Lung (tissue), 12 donors: ENCODE results near the gene EHD1. TPM values are rescaled to one million over a fixed set of nuclear protein-coding genes. Genes with fewer than 3 reads are reported as not detected.

Source experiments
- ATAC-seq: fragments of 200-7000 bp; cut with Tn5 transposase; one replicate; pipeline ENCODE4 v1.9.1; 2020; ENCODE audit warnings: moderate number of reproducible peaks; ENCODE audit not compliant: insufficient read depth, low FRiP score
- DNase-seq, 3 donors: peaks; one replicate each; pipeline ENCODE4 v3.0.0-alpha.2; 2013 to 2017
- H3K27ac ChIP-seq, 2 donors: one replicate each; pipeline ENCODE4 v1.5.1; 2013; ENCODE audit warnings: mild to moderate bottlenecking in 2 of 2, moderate library complexity in 2 of 2, control low read depth in 1 of 2, inconsistent platforms in 1 of 2, low read depth in 1 of 2, low read length in 1 of 2
- H3K27me3 ChIP-seq, 3 donors: one replicate each; pipeline ENCODE4 v1.5.1; 2013; ENCODE audit warnings: low read length in 2 of 3; ENCODE audit not compliant: control insufficient read depth in 3 of 3, insufficient read depth in 3 of 3
- H3K36me3 ChIP-seq, 4 donors: one replicate each; pipeline ENCODE4 v1.5.1; 2013; ENCODE audit warnings: low read length in 4 of 4, mild to moderate bottlenecking in 1 of 4, moderate library complexity in 1 of 4; ENCODE audit not compliant: control insufficient read depth in 4 of 4, insufficient read depth in 4 of 4
- H3K4me1 ChIP-seq, 5 donors: one replicate each; pipeline ENCODE4 v1.5.1; 2013; ENCODE audit warnings: low read length in 5 of 5, mild to moderate bottlenecking in 2 of 5, moderate library complexity in 1 of 5; ENCODE audit not compliant: control insufficient read depth in 5 of 5, insufficient read depth in 5 of 5
- H3K4me3 ChIP-seq: one replicate; pipeline ENCODE4 v1.5.1; 2013; ENCODE audit warnings: mild to moderate bottlenecking, control low read depth, moderate library complexity
- H3K9ac ChIP-seq, 2 donors: one replicate each; pipeline ENCODE4 v1.5.1; 2013; ENCODE audit warnings: low read length in 2 of 2, control low read depth in 1 of 2; ENCODE audit not compliant: insufficient read depth in 1 of 2
- H3K9me3 ChIP-seq, 4 donors: one replicate each; pipeline ENCODE4 v1.5.1; 2013; ENCODE audit warnings: low read length in 3 of 4, mild to moderate bottlenecking in 1 of 4, moderate library complexity in 1 of 4; ENCODE audit not compliant: control insufficient read depth in 4 of 4, insufficient read depth in 3 of 4
- WGBS, 2 donors: extraction: QIAGEN DNeasy Blood & Tissue Kit; methylation state at CpG; one replicate each; pipeline ENCODE4 v1.1.7; 2013; 5-methylcytosine and 5-hydroxymethylcytosine counted together
- polyA plus RNA-seq, 2 donors: library from polyadenylated mRNA; stranded (reverse); fragments of 200-250 nt; gene quantifications; one replicate each; pipeline ENCODE4 v1.2.1, GENCODE V29; 2013
- total RNA-seq, 2 donors: library from RNA; depleted of rRNA in 1 of 2; stranded (reverse); fragments of >200 nt in 1 of 2; gene quantifications; one replicate each; pipeline ENCODE4 v1.2.1, GENCODE V29; 2014 to 2021
- TF ChIP-seq, protein P1 (sequence below): IDR thresholded peaks from 2 replicates; pipeline ENCODE4 v1.5.1; 2012; ENCODE audit warnings: mild to moderate bottlenecking; ENCODE audit errors: control extremely low read depth, extremely low read depth
- donor health status: control.
- donor health status: control.
- donor health status: Bipolar disorder and iron deficiency.
- donor health status: healthy.
- donor health status: DM: yes; HTN: yes; CAD: no.

Gene EHD1
- total and polyA plus RNA-seq, 4 donors, result 42.1 to 144 (median 105) TPM

DNA sequence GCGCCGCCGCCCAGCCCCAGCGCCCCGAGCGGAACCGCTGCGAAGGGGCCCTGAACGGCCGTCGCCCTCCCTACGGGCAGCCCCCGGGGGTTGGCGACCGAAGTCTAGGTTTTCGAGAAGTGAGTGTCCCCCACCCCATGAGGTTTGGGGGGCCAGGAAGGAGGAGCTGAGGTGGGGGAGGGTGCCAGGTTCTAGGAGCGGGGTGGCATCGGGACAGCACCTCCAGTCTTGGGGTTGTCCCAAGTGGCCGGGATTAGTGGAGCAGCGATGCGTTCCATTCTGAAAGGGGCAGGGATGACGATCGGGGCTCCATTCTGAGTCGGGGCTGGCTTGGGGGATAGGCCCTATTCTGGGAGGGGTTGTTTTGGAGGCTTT is 46.5 kb upstream of the EHD1 start:
- Histone ChIP-seq H3K9me3 (no peaks in the 10 kb centered on the region), H3K9ac (peak overlapping the region; percentile 63 to 81), H3K36me3 (peaks cover 0 to 16% (median 7%) of the 10 kb centered on the region in 4 donors), H3K4me1 (peaks cover 0 to 17% (median 4%) of the 10 kb centered on the region in 5 donors), H3K27me3 (no peaks in the 10 kb centered on the region), H3K4me3 (peak overlapping the region; percentile 88), H3K27ac (peak overlapping the region; percentile 93 to 97)
- DNase-seq, result peak; percentile 13 to 43 (median 37)
- ATAC-seq, result peak; percentile 2
- WGBS, 2 donors, result 1 to 3% methylated on average over 24 of the region's 24 CpGs
- TF ChIP-seq, protein P1, sequence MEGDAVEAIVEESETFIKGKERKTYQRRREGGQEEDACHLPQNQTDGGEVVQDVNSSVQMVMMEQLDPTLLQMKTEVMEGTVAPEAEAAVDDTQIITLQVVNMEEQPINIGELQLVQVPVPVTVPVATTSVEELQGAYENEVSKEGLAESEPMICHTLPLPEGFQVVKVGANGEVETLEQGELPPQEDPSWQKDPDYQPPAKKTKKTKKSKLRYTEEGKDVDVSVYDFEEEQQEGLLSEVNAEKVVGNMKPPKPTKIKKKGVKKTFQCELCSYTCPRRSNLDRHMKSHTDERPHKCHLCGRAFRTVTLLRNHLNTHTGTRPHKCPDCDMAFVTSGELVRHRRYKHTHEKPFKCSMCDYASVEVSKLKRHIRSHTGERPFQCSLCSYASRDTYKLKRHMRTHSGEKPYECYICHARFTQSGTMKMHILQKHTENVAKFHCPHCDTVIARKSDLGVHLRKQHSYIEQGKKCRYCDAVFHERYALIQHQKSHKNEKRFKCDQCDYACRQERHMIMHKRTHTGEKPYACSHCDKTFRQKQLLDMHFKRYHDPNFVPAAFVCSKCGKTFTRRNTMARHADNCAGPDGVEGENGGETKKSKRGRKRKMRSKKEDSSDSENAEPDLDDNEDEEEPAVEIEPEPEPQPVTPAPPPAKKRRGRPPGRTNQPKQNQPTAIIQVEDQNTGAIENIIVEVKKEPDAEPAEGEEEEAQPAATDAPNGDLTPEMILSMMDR, result no peak

DNA sequence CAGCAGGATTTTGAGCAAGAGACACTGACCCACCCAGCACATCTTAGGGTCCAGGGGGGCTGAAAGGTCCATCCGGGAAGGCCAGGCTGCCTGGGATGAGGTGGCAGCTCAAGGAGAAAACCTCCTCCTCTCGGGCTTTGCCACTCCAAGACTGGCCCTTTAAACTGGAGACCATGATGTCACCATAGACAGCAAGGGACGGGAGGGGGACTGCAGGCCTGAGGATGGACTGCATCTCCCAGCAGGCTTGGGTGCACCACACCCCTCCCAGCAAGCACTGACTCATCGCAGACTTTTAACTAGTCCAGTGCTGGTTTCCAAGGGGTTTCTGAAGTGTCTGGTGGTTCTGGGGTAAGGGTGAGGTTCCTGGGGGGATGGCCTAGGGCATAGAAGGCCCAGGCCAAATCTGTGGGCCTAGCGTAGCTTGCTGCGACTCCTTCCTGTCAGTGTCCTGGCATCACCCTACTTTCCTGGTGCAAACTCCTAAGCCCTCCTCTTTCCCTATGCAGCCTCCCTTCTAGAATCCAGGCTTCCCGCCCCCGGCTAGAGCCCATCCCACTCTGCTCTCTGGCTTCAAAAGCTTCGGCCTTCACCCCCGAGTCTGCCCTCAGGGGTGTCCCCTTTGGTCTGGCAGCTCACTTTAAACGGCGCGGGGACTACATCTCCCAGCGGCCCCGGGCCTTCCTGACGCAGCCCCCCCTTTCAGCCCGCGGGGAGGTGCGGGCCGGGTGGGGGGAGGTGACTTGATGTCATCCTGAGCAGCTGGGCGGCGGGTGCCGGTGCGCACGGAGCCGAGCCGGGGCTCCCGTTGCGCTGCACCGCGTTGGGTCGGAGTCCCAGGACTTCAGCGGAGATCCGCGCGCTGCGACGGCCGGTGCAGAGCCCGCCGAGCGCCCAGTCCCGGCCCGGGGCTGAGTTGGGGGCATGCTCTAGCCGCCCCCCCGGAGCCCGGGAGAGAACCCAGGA is 45.8 kb upstream of the EHD1 start, which contains the start of gene PPP2R5B:
Gene PPP2R5B (plus strand): TSS at position 746 of the 966 bp plus-strand sequence. CDS start 1,046 bp downstream, outside the sequence.
- H3K9ac ChIP-seq, result peak within 1 kb of the TSS; percentile 63 to 93
- H3K36me3 ChIP-seq, result peaks cover 0 to 11% (median 5%) of the 10 kb centered on the region in 4 donors
- peak within 1 kb of the TSS; percentile 93 to 97 for H3K27ac ChIP-seq
- no peaks in the 10 kb centered on the region for H3K9me3 ChIP-seq
- H3K27me3 ChIP-seq, result no peaks in the 10 kb centered on the region
- H3K4me1 ChIP-seq, result peaks cover 0 to 17% (median 4%) of the 10 kb centered on the region in 5 donors
- H3K4me3 ChIP-seq, result peak within 1 kb of the TSS; percentile 88
- peak; percentile 97 for ATAC-seq
- TF ChIP-seq, protein P1, result peak; percentile 60
- 1% methylated on average over 46 to 47 of the region's 47 CpGs for WGBS, 2 donors
- DNase-seq, result peak; percentile 90 to 95 (median 94)

DNA sequence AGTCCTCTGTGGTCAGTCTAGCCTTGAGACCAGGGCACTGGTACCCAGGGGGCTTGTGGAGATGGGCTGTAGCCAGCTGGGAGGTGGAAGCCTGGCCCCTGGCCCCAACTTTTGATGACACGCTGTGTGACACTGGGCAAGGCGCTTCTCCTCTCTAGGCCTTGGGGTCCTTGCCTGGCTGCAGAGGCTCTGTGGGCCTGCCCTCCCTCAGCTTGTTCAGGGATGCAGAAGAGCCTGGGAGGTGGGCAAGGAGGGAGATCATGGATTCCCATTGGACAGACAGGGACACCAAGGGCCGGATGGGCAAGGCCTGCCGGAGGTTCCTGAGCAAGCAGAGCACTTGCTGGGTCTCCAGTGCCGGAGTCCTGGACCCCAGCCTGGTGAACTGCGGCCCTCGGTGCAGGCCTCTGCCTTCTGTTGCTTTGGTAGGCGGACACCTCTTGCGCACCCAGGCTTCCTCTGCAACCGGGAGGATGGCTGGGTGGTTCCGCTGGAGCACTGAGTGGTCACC is 44.8 kb upstream of the EHD1 start:
- Histone ChIP-seq H3K4me3 (no peak overlapping the region), H3K27ac (no peak overlapping the region), H3K9ac (no peak overlapping the region), H3K9me3 (no peaks in the 10 kb centered on the region), H3K27me3 (no peaks in the 10 kb centered on the region), H3K36me3 (peaks cover 0 to 7% (median 2%) of the 10 kb centered on the region in 4 donors), H3K4me1 (peaks cover 0 to 19% (median 4%) of the 10 kb centered on the region in 5 donors)
- ATAC-seq, result no peak
- no peak for DNase-seq
- TF ChIP-seq, protein P1, result no peak
- WGBS, 2 donors, result 91 to 99% methylated on average over 11 of the region's 11 CpGs
